SU-DHL-6 (cell line): ENCODE measurements around the gene LCMT1.

Experiments
- EZH2phosphoT487 ChIP-seq: fragments of 200-600 bp; sonication (generic), shearing (Covaris generic); conservative IDR thresholded peaks from 2 replicates; pipeline ENCODE4 v1.6.1; 2018; ENCODE audit warnings: mild to moderate bottlenecking, antibody characterized with exemption, low read length, moderate library complexity, mixed read lengths
- TF ChIP-seq, protein P1 (sequence below): fragments of 200-600 bp; sonication (generic); IDR thresholded peaks from one replicate; pipeline ENCODE4 v1.5.1; 2017; ENCODE audit warnings: antibody characterized with exemption, mild to moderate bottlenecking, low read length, moderate library complexity; ENCODE audit not compliant: insufficient read depth, poor library complexity, severe bottlenecking

DNA sequence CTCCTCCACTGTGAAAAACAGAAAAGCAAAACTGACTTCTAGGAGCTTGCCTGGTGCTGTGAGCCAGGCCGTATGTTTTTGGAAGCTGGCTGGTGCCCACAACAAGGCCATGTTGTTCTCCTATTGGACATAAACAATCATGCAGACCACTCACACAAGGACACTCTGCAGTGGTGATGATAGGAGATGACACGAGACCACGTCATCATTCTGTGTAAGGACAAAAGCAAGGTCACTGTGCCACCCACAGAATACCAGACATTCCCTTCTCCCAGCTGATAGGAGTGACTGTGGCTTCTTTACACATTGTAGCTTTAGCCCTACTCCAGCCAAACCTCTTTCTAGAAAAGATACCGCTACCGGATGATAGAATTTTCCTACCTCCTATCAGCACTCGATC is 47.7 kb upstream of the LCMT1 start:
- TF ChIP-seq, protein P1, sequence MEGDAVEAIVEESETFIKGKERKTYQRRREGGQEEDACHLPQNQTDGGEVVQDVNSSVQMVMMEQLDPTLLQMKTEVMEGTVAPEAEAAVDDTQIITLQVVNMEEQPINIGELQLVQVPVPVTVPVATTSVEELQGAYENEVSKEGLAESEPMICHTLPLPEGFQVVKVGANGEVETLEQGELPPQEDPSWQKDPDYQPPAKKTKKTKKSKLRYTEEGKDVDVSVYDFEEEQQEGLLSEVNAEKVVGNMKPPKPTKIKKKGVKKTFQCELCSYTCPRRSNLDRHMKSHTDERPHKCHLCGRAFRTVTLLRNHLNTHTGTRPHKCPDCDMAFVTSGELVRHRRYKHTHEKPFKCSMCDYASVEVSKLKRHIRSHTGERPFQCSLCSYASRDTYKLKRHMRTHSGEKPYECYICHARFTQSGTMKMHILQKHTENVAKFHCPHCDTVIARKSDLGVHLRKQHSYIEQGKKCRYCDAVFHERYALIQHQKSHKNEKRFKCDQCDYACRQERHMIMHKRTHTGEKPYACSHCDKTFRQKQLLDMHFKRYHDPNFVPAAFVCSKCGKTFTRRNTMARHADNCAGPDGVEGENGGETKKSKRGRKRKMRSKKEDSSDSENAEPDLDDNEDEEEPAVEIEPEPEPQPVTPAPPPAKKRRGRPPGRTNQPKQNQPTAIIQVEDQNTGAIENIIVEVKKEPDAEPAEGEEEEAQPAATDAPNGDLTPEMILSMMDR: no peak
- no peak for TF ChIP-seq EZH2phosphoT487
